Suprapubic skin (tissue), 4 donors: ENCODE measurements around the gene RASD1. TPM values are rescaled to one million over a fixed set of nuclear protein-coding genes. Genes with fewer than 3 reads are reported as not detected.

Experiments used
- total RNA-seq, 4 donors: library from RNA; depleted of rRNA; stranded (reverse); fragments of >200 nt; gene quantifications; one replicate each; pipeline ENCODE4 v1.1.0, GENCODE V29; 2016

The RASD1 gene
- total RNA-seq, 4 donors from 2014 or later, result 11.7 to 31.1 (median 21.5) TPM

Other genes starting within 250 kb of the RASD1 start
- gene COPS3, start 215.1 kb downstream of the RASD1 start, total RNA-seq, result 10 to 100 TPM; 55.0 to 77.3 (median 59.4) TPM
- gene NT5M, start 193.0 kb downstream of the RASD1 start, total RNA-seq, result 1 to 10 TPM; 1.2 to 4.6 (median 1.9) TPM
- gene MED9, start 19.4 kb downstream of the RASD1 start, total RNA-seq, result 10 to 100 TPM; 14.6 to 22.6 (median 17.4) TPM
- 10 to 100 TPM; 25.7 to 60.6 (median 50.0) TPM for gene PEMT, start 95.3 kb upstream of the RASD1 start, total RNA-seq
- 10 to 100 TPM; 20.3 to 46.1 (median 30.4) TPM for gene RAI1, start 185.1 kb upstream of the RASD1 start, total RNA-seq